HG02678 (cell line): ENCODE data around the gene UQCR10.
"Not testable (repeated sequence)": the region's sequence is repeated elsewhere in the genome, so short reads cannot be mapped to it uniquely, and the experiment has no call there.

ENCODE experiments used
- ATAC-seq: cut with Tn5 transposase; IDR thresholded peaks from one replicate; pipeline ENCODE4 v1.9.1; 2021; ENCODE audit warnings: mild to moderate bottlenecking, moderate library complexity; ENCODE audit not compliant: unreplicated experiment

The UQCR10 gene

GRCh38 chr22:29737251-29738117, 29.7 kb upstream of the UQCR10 start:
- no peak for ATAC-seq

- no peak for ATAC-seq
Measured at GRCh38 chr22:29738118-29738815, 28.9 kb upstream of the UQCR10 start.

GRCh38 chr22:29739346-29739875, 27.8 kb upstream of the UQCR10 start:
- ATAC-seq = no peak

GRCh38 chr22:29740216-29740615, 27.0 kb upstream of the UQCR10 start:
- no peak for ATAC-seq

- no peak for ATAC-seq
Measured at GRCh38 chr22:29741926-29742325, 25.2 kb upstream of the UQCR10 start.

- ATAC-seq = no peak
Measured at GRCh38 chr22:29742326-29742725, 24.8 kb upstream of the UQCR10 start.

- no peak for ATAC-seq
Measured at GRCh38 chr22:29744902-29745301, 22.3 kb upstream of the UQCR10 start.

GRCh38 chr22:29747832-29748231, 19.3 kb upstream of the UQCR10 start:
- no peak for ATAC-seq

- ATAC-seq = no peak
Measured at GRCh38 chr22:29748248-29748893, 18.8 kb upstream of the UQCR10 start.

GRCh38 chr22:29750029-29750428, 17.1 kb upstream of the UQCR10 start:
- no peak for ATAC-seq

- no peak for ATAC-seq
Measured at GRCh38 chr22:29750559-29751538, 16.3 kb upstream of the UQCR10 start.

- ATAC-seq = no peak
Measured at GRCh38 chr22:29751669-29752068, 15.5 kb upstream of the UQCR10 start.

GRCh38 chr22:29753808-29754657, 13.1 kb upstream of the UQCR10 start:
- ATAC-seq = no peak

GRCh38 chr22:29754658-29755395, 12.3 kb upstream of the UQCR10 start:
- ATAC-seq = not testable (repeated sequence)

GRCh38 chr22:29755889-29756288, 11.3 kb upstream of the UQCR10 start:
- ATAC-seq = no peak

GRCh38 chr22:29756341-29756740, 10.8 kb upstream of the UQCR10 start:
- ATAC-seq = no peak

- ATAC-seq = no peak
Measured at GRCh38 chr22:29757096-29757495, 10.1 kb upstream of the UQCR10 start.

- no peak for ATAC-seq
Measured at GRCh38 chr22:29758068-29758622, 9.0 kb upstream of the UQCR10 start.
